ENCODE measurements around the gene CRMP1. TPM values are rescaled to one million over a fixed set of nuclear protein-coding genes. Genes with fewer than 3 reads are reported as not detected.

CRMP1 gene
- total RNA-seq, 1 experiment from 2014 or later: not detected

DNA sequence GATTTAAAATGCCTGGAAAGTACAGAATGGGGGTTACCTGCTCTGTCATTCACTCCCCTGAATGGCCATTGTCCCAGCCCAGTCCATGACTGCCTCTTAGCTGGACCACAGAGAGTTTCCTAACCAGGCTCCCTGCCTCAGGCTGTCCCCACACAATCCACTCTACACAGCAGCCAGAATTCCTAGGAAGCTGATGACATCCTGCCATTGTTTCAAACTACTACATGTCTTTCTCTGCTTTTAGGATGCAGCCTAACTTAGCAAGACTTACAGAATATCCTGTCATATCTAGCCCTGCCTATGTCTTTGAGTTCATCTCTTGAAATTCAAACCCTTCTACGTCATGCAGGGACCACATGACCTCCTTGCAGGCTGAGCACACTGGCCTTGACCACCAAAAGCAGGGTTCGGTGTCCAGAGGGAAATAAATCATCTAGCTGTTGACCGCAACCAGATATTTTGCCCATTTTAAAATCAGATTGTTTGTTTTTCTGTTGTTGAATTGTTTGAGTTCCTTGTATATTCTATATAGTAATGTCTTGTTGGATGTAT, 16.1 kb upstream of the CRMP1 start:
- no TSS peak for BruUV-seq (replicated peaks)
- H3K9me3 Mint-ChIP-seq (ENCODE audit: low read depth, unreplicated experiment): peaks cover 9% of the 10 kb centered on the region
- H3K36me3 Mint-ChIP-seq (ENCODE audit: insufficient read depth, unreplicated experiment): no peaks in the 10 kb centered on the region
- no peaks in the 10 kb centered on the region for H3K27me3 Mint-ChIP-seq (ENCODE audit: unreplicated experiment)
- no peak for DNase-seq
- no peak overlapping the region for H3K4me3 Mint-ChIP-seq (ENCODE audit: low read depth, unreplicated experiment)
- TF ChIP-seq, protein P1, sequence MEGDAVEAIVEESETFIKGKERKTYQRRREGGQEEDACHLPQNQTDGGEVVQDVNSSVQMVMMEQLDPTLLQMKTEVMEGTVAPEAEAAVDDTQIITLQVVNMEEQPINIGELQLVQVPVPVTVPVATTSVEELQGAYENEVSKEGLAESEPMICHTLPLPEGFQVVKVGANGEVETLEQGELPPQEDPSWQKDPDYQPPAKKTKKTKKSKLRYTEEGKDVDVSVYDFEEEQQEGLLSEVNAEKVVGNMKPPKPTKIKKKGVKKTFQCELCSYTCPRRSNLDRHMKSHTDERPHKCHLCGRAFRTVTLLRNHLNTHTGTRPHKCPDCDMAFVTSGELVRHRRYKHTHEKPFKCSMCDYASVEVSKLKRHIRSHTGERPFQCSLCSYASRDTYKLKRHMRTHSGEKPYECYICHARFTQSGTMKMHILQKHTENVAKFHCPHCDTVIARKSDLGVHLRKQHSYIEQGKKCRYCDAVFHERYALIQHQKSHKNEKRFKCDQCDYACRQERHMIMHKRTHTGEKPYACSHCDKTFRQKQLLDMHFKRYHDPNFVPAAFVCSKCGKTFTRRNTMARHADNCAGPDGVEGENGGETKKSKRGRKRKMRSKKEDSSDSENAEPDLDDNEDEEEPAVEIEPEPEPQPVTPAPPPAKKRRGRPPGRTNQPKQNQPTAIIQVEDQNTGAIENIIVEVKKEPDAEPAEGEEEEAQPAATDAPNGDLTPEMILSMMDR (IDR thresholded peaks at IDR 0.05; ENCODE audit: unreplicated experiment): no peak
- intact Hi-C loops (cut with micrococcal nuclease; ENCODE audit: unreplicated experiment): no loop called here
- no peak overlapping the region for H3K27ac Mint-ChIP-seq (ENCODE audit: unreplicated experiment)
- H3K4me1 Mint-ChIP-seq (ENCODE audit: low read depth, unreplicated experiment): no peaks in the 10 kb centered on the region
- CTCF ChIA-PET: no interaction called here

DNA sequence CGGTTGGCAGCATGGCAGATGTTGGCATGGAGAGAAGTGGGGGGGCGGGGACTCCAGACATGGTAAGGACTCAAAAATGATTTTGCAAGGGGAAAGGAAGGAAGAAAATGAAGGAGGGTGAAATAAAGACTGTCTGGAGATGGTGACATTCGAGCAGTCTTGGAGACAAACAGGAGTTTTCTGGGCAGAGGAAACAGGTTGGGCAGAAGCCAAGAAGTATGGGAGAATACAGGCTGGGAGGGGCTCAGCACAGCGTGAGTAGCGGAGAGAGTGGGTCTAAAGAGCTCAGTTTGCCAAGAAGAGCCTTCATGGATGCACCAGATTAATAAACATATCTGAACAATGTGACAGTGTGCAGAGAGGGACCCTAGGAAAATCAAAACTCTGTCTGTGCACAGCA, 13.3 kb upstream of the CRMP1 start:
- peaks cover 9% of the 10 kb centered on the region for H3K9me3 Mint-ChIP-seq (ENCODE audit: low read depth, unreplicated experiment)
- TF ChIP-seq, protein P1 (IDR thresholded peaks at IDR 0.05; ENCODE audit: unreplicated experiment): no peak
- no TSS peak for BruUV-seq (replicated peaks)
- intact Hi-C loops (cut with micrococcal nuclease; ENCODE audit: unreplicated experiment): no loop called here
- no peaks in the 10 kb centered on the region for H3K27me3 Mint-ChIP-seq (ENCODE audit: unreplicated experiment)
- no peaks in the 10 kb centered on the region for H3K36me3 Mint-ChIP-seq (ENCODE audit: insufficient read depth, unreplicated experiment)
- CTCF ChIA-PET: no interaction called here
- H3K4me1 Mint-ChIP-seq (ENCODE audit: low read depth, unreplicated experiment): no peaks in the 10 kb centered on the region
- no peak for DNase-seq
- no peak overlapping the region for H3K27ac Mint-ChIP-seq (ENCODE audit: unreplicated experiment)
- no peak overlapping the region for H3K4me3 Mint-ChIP-seq (ENCODE audit: low read depth, unreplicated experiment)

DNA sequence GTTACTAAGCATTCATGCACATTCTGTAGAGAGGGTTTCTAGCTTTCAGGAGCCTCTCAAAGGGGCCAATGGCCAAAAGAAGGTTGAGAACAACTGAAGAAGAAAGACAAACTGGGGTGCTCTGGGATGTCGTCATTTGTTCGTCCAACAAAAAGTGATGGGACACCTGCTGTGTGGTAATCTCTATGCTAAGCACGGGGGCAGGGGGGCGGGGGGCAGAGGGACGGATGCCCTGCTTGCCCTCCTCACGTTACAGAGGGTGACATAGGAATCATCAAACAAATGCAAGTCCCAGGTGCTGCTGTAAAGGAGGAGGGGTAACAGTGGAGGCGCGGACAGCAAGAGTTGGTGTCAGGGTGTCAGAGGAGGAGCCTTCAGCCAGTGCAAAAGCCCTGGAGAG, 12.8 kb upstream of the CRMP1 start:
- CTCF ChIA-PET: no interaction called here

DNA sequence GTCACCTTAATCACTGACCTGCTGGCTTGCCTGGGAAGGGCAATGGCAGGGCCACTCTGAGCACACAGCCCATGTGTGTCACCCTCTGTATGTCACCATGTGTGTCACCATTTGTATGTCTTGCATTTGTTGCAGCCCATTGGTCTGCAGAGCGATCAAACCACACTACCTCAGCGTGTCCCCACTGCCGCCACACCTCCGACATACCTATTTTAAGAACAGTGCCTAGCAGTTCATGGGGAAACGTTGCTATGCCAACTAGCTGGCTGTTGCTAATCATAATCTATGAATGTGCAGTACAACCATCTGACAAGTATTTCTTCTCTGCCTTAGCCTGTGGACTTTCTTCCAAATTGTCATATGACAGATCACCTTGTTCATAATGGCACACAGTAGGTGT, 8.0 kb upstream of the CRMP1 start:
- TF ChIP-seq, protein P1 (IDR thresholded peaks at IDR 0.05; ENCODE audit: unreplicated experiment): no peak
- intact Hi-C loops (cut with micrococcal nuclease; ENCODE audit: unreplicated experiment): no loop called here
- CTCF ChIA-PET: no interaction called here
- no peak overlapping the region for H3K4me3 Mint-ChIP-seq (ENCODE audit: low read depth, unreplicated experiment)
- peaks cover 4% of the 10 kb centered on the region for H3K9me3 Mint-ChIP-seq (ENCODE audit: low read depth, unreplicated experiment)
- no peaks in the 10 kb centered on the region for H3K4me1 Mint-ChIP-seq (ENCODE audit: low read depth, unreplicated experiment)
- no peaks in the 10 kb centered on the region for H3K36me3 Mint-ChIP-seq (ENCODE audit: insufficient read depth, unreplicated experiment)
- no TSS peak for BruUV-seq (replicated peaks)
- DNase-seq: no peak
- no peaks in the 10 kb centered on the region for H3K27me3 Mint-ChIP-seq (ENCODE audit: unreplicated experiment)
- H3K27ac Mint-ChIP-seq (ENCODE audit: unreplicated experiment): no peak overlapping the region

More for the DNA sequence above, 12.8 kb upstream of the CRMP1 start:
- Mint-ChIP-seq H3K36me3 (ENCODE audit: insufficient read depth, unreplicated experiment) (no peaks in the 10 kb centered on the region), H3K4me3 (ENCODE audit: low read depth, unreplicated experiment) (no peak overlapping the region), H3K9me3 (ENCODE audit: low read depth, unreplicated experiment) (peaks cover 9% of the 10 kb centered on the region), H3K4me1 (ENCODE audit: low read depth, unreplicated experiment) (no peaks in the 10 kb centered on the region), H3K27ac (ENCODE audit: unreplicated experiment) (no peak overlapping the region), H3K27me3 (ENCODE audit: unreplicated experiment) (no peaks in the 10 kb centered on the region)
- BruUV-seq (replicated peaks): no TSS peak
- DNase-seq: no peak
- TF ChIP-seq, protein P1 (IDR thresholded peaks at IDR 0.05; ENCODE audit: unreplicated experiment): no peak
- intact Hi-C loops (cut with micrococcal nuclease; ENCODE audit: unreplicated experiment): no loop called here

Measured in Calu3 (cell line).